SU-DHL-6 (cell line): ENCODE measurements around the gene SEZ6.

Source experiments
- H2AFZ ChIP-seq: fragments of 200-600 bp; sonication (generic); 2 replicates; pipeline ENCODE4 v1.6.1; 2014; ENCODE audit warnings: low read depth, mild to moderate bottlenecking, moderate library complexity, mixed read lengths, antibody characterized with exemption, low read length; ENCODE audit not compliant: severe bottlenecking
- H3F3A ChIP-seq: fragments of 200-600 bp; shearing (Covaris generic); 2 replicates; pipeline ENCODE4 v1.6.0; 2016; ENCODE audit warnings: antibody characterized with exemption, mild to moderate bottlenecking; ENCODE audit not compliant: insufficient read depth
- H3K27ac ChIP-seq: fragments of 200-600 bp; sonication (generic); 2 replicates; pipeline ENCODE4 v1.5.1; 2016; ENCODE audit warnings: low read depth, mild to moderate bottlenecking, low read length, moderate library complexity, mixed read lengths
- H3K27me3 ChIP-seq: fragments of 200-600 bp; sonication (generic), shearing (Covaris generic); 2 replicates; pipeline ENCODE4 v1.6.0; 2014; ENCODE audit warnings: mild to moderate bottlenecking, low read length
- H3K36me3 ChIP-seq: fragments of 200-600 bp; sonication (generic); 2 replicates; pipeline ENCODE4 v1.6.1; 2014; ENCODE audit warnings: mild to moderate bottlenecking, low read length, mixed read lengths
- H3K4me2 ChIP-seq: fragments of 300-600, 200-600 bp; shearing (Covaris generic), sonication (generic); 2 replicates; pipeline ENCODE4 v1.6.0; 2014; ENCODE audit warnings: low read length, low read depth, mild to moderate bottlenecking; ENCODE audit not compliant: poor library complexity, severe bottlenecking
- H3K4me3 ChIP-seq: fragments of 200-600 bp; sonication (generic); 2 replicates; pipeline ENCODE4 v1.5.1; 2014; ENCODE audit warnings: antibody characterized with exemption, low read length, mild to moderate bottlenecking, mixed read lengths; ENCODE audit not compliant: insufficient read depth, poor library complexity, severe bottlenecking
- H3K79me2 ChIP-seq: fragments of 200-600 bp; sonication (generic); 2 replicates; pipeline ENCODE4 v1.6.1; 2014; ENCODE audit warnings: mild to moderate bottlenecking, low read length, moderate library complexity; ENCODE audit not compliant: insufficient read depth
- H3K9ac ChIP-seq: fragments of 200-600 bp; sonication (generic); 2 replicates; pipeline ENCODE4 v1.7.0; 2014; ENCODE audit warnings: mild to moderate bottlenecking, low read length
- H3K9me2 ChIP-seq: fragments of 200-600 bp; sonication (generic); replicated peaks from 2 replicates; pipeline ENCODE4 v1.6.1; 2014; ENCODE audit warnings: low read length; ENCODE audit not compliant: insufficient read depth
- H3K9me3 ChIP-seq: fragments of 200-600 bp; sonication (generic); 2 replicates; pipeline ENCODE4 v1.6.1; 2014; ENCODE audit warnings: low read length, mixed read lengths; ENCODE audit not compliant: insufficient read depth
- H4K20me1 ChIP-seq: fragments of 200-600 bp; sonication (generic); 2 replicates; pipeline ENCODE4 v1.6.1; 2014; ENCODE audit warnings: low read depth, mild to moderate bottlenecking, antibody characterized with exemption, low read length, moderate library complexity, mixed read lengths
- CTCF ChIP-seq: fragments of 200-600 bp; sonication (generic); IDR thresholded peaks from one replicate; pipeline ENCODE4 v1.5.1; 2017; ENCODE audit warnings: antibody characterized with exemption, mild to moderate bottlenecking, low read length, moderate library complexity; ENCODE audit not compliant: insufficient read depth, poor library complexity, severe bottlenecking
- EZH2phosphoT487 ChIP-seq: fragments of 200-600 bp; sonication (generic), shearing (Covaris generic); conservative IDR thresholded peaks from 2 replicates; pipeline ENCODE4 v1.6.1; 2018; ENCODE audit warnings: mild to moderate bottlenecking, antibody characterized with exemption, low read length, moderate library complexity, mixed read lengths

Gene SEZ6

GRCh38 chr17:29004081-29004692 lies 1.6 kb downstream of the SEZ6 start:
- H3K9me3 ChIP-seq = no peaks in the 10 kb centered on the region
- no peaks in the 10 kb centered on the region for H3K9me2 ChIP-seq
- H3K27me3 ChIP-seq = no peaks in the 10 kb centered on the region
- H2AFZ ChIP-seq = no peak overlapping the region
- H3K4me3 ChIP-seq = no peak overlapping the region
- no peak overlapping the region for H3K9ac ChIP-seq
- H3F3A ChIP-seq = no peaks in the 10 kb centered on the region
- TF ChIP-seq CTCF (no peak), EZH2phosphoT487 (no peak)
- no peak overlapping the region for H3K27ac ChIP-seq
- no peaks in the 10 kb centered on the region for H3K36me3 ChIP-seq
- no peak overlapping the region for H3K4me2 ChIP-seq
- H3K79me2 ChIP-seq = no peaks in the 10 kb centered on the region
- no peaks in the 10 kb centered on the region for H4K20me1 ChIP-seq

- Histone ChIP-seq H3K4me2 (no peak overlapping the region), H2AFZ (no peak overlapping the region), H3K9me3 (no peaks in the 10 kb centered on the region), H3K27ac (no peak overlapping the region), H3K9me2 (no peaks in the 10 kb centered on the region), H3K27me3 (no peaks in the 10 kb centered on the region), H4K20me1 (no peaks in the 10 kb centered on the region), H3F3A (no peaks in the 10 kb centered on the region), H3K36me3 (no peaks in the 10 kb centered on the region), H3K4me3 (no peak overlapping the region), H3K79me2 (no peaks in the 10 kb centered on the region), H3K9ac (no peak overlapping the region)
- TF ChIP-seq EZH2phosphoT487 (no peak), CTCF (no peak)
Measured at GRCh38 chr17:29003289-29003688, 2.5 kb downstream of the SEZ6 start.

- Histone ChIP-seq H3F3A (no peaks in the 10 kb centered on the region), H3K79me2 (no peaks in the 10 kb centered on the region), H3K9ac (no peak overlapping the region), H4K20me1 (no peaks in the 10 kb centered on the region), H3K27ac (no peak overlapping the region), H3K4me2 (no peak overlapping the region), H3K4me3 (no peak overlapping the region), H3K9me3 (no peaks in the 10 kb centered on the region), H2AFZ (no peak overlapping the region), H3K36me3 (no peaks in the 10 kb centered on the region), H3K27me3 (no peaks in the 10 kb centered on the region), H3K9me2 (no peaks in the 10 kb centered on the region)
- no peak for TF ChIP-seq CTCF
- no peak for TF ChIP-seq EZH2phosphoT487
Measured at GRCh38 chr17:29002811-29003210, 3.0 kb downstream of the SEZ6 start.

- no peaks in the 10 kb centered on the region for H3K9me2 ChIP-seq
- H3K27me3 ChIP-seq = no peaks in the 10 kb centered on the region
- H3K36me3 ChIP-seq = no peaks in the 10 kb centered on the region
- TF ChIP-seq EZH2phosphoT487 (no peak), CTCF (no peak)
- no peak overlapping the region for H3K27ac ChIP-seq
- H4K20me1 ChIP-seq = no peaks in the 10 kb centered on the region
- H3K79me2 ChIP-seq = no peaks in the 10 kb centered on the region
- no peak overlapping the region for H3K9ac ChIP-seq
- H3K4me2 ChIP-seq = no peak overlapping the region
- H3F3A ChIP-seq = no peaks in the 10 kb centered on the region
- no peak overlapping the region for H2AFZ ChIP-seq
- H3K4me3 ChIP-seq = no peak overlapping the region
- H3K9me3 ChIP-seq = no peaks in the 10 kb centered on the region
Measured at GRCh38 chr17:29000973-29001372, 4.9 kb downstream of the SEZ6 start.
